Daoy (cell line): ENCODE data around the gene BAIAP2. TPM values are rescaled to one million over a fixed set of nuclear protein-coding genes. Genes with fewer than 3 reads are reported as not detected.
"Not testable (repeated sequence)": the region's sequence is repeated elsewhere in the genome, so short reads cannot be mapped to it uniquely, and the experiment has no call there.

Source experiments
- DNase-seq: peaks from one replicate; pipeline ENCODE4 v3.0.0-alpha.2; 2015; ENCODE audit warnings: low read depth
- total RNA-seq: library from RNA; depleted of rRNA; stranded (reverse); fragments of >200 nt; shearing (Covaris generic); gene quantifications from 2 replicates; pipeline ENCODE4 v1.2.3, GENCODE V29; 2014

The BAIAP2 gene
- total RNA-seq, 1 experiment from 2014 or later = 65.6 TPM

GRCh38 chr17:81021531-81022343 is 13.2 kb upstream of the BAIAP2 start:
- no peak for DNase-seq

- DNase-seq = no peak
Measured at GRCh38 chr17:81022344-81022676, 12.6 kb upstream of the BAIAP2 start.

GRCh38 chr17:81025065-81025740 is 9.7 kb upstream of the BAIAP2 start:
- DNase-seq = no peak

GRCh38 chr17:81025741-81026129 is 9.2 kb upstream of the BAIAP2 start:
- no peak for DNase-seq

DNA sequence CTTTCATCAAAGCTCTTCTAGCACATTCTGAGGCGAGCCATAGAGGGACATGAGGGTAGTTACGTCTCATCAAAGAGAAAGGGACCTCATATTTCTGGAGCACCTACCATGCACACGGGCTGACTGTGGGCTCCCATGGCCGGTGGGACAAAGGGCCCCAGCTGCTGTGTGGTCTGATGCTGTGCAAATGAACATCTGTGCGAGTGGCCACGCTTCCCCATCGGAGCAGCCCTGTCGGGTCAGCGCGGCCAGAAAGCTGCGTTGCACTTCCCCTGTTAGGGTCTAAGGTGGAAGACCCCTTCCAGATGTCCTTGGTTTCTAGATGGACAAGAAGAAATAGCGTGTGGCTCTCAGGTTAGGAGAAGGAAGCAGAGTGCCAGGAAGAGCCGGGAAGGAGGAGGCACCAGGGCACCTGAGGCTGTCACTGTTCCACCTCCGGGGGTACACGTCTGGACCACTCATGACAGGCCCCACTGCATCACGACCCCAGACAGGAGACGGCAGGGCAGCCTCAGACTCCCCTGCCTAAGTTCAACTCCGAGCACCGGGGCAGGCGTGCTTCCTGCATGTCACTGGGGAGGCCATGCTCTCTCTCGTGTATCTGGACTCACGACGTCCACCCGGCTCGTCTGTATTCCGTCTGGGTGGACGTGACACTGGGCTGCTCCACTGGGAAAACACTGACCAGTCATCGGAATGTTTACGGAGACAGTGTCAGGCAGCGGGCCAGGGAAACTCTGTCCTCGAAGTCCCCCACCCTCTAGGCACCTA is 8.5 kb upstream of the BAIAP2 start:
- DNase-seq = no peak

DNA sequence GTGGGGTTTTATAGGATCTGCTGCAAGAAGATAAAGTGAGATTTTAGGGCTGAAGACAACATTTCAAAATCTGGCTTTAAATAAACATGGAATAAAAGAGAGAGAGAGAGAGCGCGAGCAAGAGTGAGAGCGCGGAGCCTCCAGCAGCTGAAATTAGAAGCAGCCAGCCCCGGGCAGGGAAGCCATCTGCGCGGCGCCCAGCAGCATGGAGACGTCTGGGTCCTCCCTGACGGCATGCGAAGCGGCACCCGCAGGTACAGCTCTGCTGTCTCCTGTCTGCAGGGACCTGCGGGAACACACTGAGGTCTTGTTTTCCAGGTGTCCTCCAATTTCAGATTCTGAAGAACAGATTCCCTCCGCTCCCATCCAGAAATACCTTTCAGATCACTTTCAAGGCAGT is 7.9 kb upstream of the BAIAP2 start:
- no peak for DNase-seq

- DNase-seq = no peak
Measured at GRCh38 chr17:81027591-81028505, 7.1 kb upstream of the BAIAP2 start.

- DNase-seq = no peak
Measured at GRCh38 chr17:81028506-81028858, 6.5 kb upstream of the BAIAP2 start.

GRCh38 chr17:81029859-81030258 is 5.1 kb upstream of the BAIAP2 start:
- DNase-seq = no peak

DNA sequence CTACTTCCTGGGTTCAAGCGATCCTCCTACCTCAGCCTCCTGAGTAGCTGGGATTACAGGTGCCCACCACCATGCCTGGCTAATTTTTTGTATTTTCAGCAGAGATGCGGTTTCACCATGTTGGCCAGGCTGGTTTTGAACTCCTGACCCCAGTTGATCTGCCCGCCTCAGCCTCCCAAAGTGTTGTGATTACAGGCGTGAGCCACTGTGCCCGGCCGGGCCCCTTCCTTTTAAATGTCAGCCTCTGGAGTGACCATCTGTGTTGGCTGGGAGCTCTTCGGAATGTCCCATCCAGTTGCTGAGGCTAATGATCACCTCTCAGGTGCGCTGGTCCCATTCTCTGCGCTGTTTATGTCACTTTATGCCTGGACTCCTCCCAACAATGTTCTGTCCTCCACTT is 4.6 kb upstream of the BAIAP2 start:
- DNase-seq = not testable (repeated sequence)

- DNase-seq = no peak
Measured at GRCh38 chr17:81030741-81031565, 4.0 kb upstream of the BAIAP2 start.

DNA sequence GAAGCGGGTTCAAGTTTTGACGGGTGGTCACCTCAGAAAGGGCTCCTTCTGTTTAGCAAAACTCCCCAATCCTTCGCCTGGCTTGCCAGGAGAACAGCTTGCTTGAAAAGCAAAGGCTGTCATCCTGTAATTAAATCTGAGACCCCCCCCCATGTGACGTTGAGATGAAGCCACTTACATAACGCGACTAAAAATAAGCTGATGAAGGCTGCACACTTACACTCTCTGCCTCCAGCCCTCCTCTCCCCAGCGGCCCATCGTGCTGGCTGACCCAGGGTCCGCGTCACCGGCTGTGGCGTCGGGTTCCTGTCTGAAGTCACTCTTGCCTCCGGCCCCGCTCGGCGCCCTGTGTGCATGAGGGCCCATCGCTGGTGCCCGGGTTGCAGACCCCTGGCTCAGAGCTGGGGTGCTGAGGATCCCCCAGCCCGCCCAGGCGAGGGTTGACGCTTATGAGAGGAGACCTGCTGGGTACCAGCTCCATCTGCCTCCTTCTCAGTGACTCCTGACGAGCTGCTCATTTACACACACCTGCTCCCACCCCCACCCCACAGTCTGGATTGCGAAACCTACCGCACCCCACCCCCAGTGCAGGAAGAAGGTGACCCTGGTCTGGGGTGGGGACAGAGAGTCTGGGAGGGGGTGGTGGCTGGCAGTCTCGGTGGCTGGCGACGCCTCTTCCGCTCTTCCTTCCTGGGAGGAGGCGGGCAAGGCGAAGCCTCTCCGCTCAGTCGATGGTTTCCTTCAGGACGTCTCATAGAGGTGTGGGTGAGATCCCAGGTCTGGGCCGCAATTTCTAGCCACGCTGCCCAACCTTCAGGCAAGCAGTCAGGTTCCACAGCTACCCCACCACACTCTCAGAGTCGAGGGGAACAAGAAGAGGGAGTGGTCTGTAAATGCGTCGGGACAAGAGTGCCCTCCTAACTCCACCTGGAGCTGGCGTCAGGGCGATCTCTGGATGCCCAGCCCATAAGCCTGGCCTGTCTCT is 3.1 kb upstream of the BAIAP2 start:
- no peak for DNase-seq

- DNase-seq = no peak
Measured at GRCh38 chr17:81032641-81033480, 2.1 kb upstream of the BAIAP2 start.

- DNase-seq = no peak
Measured at GRCh38 chr17:81033535-81034167, 1.3 kb upstream of the BAIAP2 start.

DNA sequence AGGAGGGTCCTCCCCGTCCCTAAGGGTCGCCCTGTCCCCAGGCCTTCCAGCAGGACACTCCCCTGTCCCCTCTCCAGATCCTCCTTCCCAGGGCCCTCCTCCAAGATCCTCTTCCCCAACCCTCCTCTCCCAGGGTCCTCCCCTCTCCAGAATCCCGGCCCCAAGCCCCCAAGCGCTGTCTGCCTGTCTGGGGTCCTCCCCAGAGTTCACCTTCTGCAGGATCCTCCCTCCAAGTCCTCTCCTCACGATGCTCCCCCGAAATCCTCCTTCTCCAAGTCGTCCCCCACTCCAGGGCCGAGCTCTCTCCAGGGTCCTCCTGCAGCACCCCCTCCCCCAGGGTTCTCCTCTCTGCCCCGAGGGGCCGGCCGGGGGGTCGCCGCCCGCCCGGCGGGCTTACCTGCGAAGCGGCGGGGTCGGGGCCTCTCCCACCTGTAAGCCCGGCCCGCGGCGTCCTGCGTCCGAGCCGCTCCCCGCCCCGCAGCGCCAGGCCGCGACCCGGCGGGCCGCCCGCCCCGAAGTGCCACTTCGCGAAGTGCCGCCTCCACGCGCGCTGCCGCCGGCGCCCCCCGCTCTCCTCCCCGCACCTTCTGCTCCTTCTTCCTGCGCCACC is 678 bp upstream of the BAIAP2 start:
- DNase-seq = no peak

- DNase-seq = peak; percentile 46
Measured at GRCh38 chr17:81035521-81036196, 708 bp downstream of the BAIAP2 start.
